ENCODE data around the gene RBM47.

DNA sequence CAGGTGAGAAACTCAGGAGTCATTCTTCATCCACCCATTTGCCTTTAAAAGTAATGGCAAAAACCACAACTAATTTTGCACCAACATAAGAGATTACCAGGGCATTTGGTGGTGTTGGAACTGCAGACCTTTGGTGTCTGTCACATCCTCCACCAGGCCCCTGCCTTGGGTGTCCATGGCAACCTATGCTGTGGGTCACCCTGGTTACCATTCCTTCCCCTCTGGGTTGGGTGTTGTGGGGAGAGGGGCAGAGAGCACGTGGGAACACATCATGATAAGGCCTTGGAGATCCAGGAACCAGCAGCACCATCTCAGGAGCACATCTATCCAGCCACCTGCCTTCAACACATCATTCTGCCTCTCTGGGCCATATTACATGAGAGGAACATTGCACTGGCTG is 217.3 kb downstream of the RBM47 start:
- no peak for TF ChIP-seq TAF1 (IDR thresholded peaks at IDR 0.05; ENCODE audit: low read depth)
- no peak for TF ChIP-seq CEBPB (IDR thresholded peaks at IDR 0.05)
- TF ChIP-seq EP300 (IDR thresholded peaks at IDR 0.05; ENCODE audit: borderline replicate concordance) = no peak
- TF ChIP-seq, protein P1, sequence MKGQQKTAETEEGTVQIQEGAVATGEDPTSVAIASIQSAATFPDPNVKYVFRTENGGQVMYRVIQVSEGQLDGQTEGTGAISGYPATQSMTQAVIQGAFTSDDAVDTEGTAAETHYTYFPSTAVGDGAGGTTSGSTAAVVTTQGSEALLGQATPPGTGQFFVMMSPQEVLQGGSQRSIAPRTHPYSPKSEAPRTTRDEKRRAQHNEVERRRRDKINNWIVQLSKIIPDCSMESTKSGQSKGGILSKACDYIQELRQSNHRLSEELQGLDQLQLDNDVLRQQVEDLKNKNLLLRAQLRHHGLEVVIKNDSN (IDR thresholded peaks at IDR 0.05) = no peak
- TF ChIP-seq CREB1 (IDR thresholded peaks at IDR 0.05; ENCODE audit: low read depth) = no peak
- no peak for TF ChIP-seq RAD21 (IDR thresholded peaks at IDR 0.05; ENCODE audit: low read depth)
- TF ChIP-seq, protein P2, sequence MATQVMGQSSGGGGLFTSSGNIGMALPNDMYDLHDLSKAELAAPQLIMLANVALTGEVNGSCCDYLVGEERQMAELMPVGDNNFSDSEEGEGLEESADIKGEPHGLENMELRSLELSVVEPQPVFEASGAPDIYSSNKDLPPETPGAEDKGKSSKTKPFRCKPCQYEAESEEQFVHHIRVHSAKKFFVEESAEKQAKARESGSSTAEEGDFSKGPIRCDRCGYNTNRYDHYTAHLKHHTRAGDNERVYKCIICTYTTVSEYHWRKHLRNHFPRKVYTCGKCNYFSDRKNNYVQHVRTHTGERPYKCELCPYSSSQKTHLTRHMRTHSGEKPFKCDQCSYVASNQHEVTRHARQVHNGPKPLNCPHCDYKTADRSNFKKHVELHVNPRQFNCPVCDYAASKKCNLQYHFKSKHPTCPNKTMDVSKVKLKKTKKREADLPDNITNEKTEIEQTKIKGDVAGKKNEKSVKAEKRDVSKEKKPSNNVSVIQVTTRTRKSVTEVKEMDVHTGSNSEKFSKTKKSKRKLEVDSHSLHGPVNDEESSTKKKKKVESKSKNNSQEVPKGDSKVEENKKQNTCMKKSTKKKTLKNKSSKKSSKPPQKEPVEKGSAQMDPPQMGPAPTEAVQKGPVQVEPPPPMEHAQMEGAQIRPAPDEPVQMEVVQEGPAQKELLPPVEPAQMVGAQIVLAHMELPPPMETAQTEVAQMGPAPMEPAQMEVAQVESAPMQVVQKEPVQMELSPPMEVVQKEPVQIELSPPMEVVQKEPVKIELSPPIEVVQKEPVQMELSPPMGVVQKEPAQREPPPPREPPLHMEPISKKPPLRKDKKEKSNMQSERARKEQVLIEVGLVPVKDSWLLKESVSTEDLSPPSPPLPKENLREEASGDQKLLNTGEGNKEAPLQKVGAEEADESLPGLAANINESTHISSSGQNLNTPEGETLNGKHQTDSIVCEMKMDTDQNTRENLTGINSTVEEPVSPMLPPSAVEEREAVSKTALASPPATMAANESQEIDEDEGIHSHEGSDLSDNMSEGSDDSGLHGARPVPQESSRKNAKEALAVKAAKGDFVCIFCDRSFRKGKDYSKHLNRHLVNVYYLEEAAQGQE (IDR thresholded peaks at IDR 0.05; ENCODE audit: low read depth) = no peak
- TF ChIP-seq ZBTB7A (IDR thresholded peaks at IDR 0.05; ENCODE audit: low read depth) = no peak
- no peak for TF ChIP-seq TEAD4 (IDR thresholded peaks at IDR 0.05)
